Left kidney (tissue), 8 donors: ENCODE data around the gene PRAMEF11. TPM values are rescaled to one million over a fixed set of nuclear protein-coding genes. Genes with fewer than 3 reads are reported as not detected.
"Not testable (repeated sequence)": the region's sequence is repeated elsewhere in the genome, so short reads cannot be mapped to it uniquely, and the experiment has no call there.

Experiments
- DNase-seq: peaks from one replicate; pipeline ENCODE4 v3.0.0-alpha.2; 2013
- long read RNA-seq, 8 donors: transcript quantifications; one replicate each; lab custom pipeline, GENCODE V29; 2026
- polyA plus RNA-seq: library from polyadenylated mRNA; unstranded; fragments of 120-200 nt; gene quantifications from one replicate; pipeline ENCODE4 v1.2.1, GENCODE V29; 2013; ENCODE audit not compliant: insufficient read length

Gene PRAMEF11
- polyA plus RNA-seq = not detected
- long read RNA-seq, donor 1 = 0 reads
- long read RNA-seq, donor 2 = 0 reads
- long read RNA-seq, donor 3 = 0 reads
- long read RNA-seq, donor 4 = 0 reads
- long read RNA-seq, donor 5 = 0 reads
- long read RNA-seq, donor 6 = 0 reads
- long read RNA-seq, donor 7 = 0 reads
- long read RNA-seq, donor 8 = 0 reads

- not testable (repeated sequence) for DNase-seq
Measured at GRCh38 chr1:12831310-12831709, at the start of gene PRAMEF11. TSS of gene PRAMEF11 (minus strand) at chr1:12831410. CDS start at chr1:12828789, 2,621 bp downstream.

- not testable (repeated sequence) for DNase-seq
Measured at GRCh38 chr1:12878453-12878852, 47.2 kb upstream of the PRAMEF11 start.

GRCh38 chr1:12863131-12863880, 32.1 kb upstream of the PRAMEF11 start:
- not testable (repeated sequence) for DNase-seq

- DNase-seq = not testable (repeated sequence)
Measured at GRCh38 chr1:12856786-12857185, 25.6 kb upstream of the PRAMEF11 start, which contains the start of gene PRAMEF2. TSS of gene PRAMEF2 (plus strand) at chr1:12857086. CDS start at chr1:12859010, 1,924 bp downstream.

GRCh38 chr1:12851779-12852178, 20.6 kb upstream of the PRAMEF11 start:
- no peak for DNase-seq

DNA sequence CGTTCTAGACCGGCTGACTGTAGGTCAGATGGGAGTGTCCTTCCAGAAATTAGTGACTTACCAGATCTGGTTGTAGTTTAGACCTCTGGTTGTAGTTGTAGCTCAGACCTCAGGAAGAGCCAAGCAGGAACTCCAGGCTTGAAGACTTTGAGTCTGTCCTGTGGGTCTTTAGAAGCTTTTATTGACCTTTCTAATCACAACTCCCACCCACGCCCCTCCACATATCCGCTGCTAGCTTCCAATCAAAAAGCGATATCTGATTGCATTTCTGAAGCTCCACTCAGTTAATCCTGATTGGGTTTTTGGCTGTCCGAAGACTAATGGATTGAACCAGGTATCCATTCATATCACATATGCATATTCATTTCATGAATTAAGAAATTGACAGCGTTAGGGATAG, 17.4 kb upstream of the PRAMEF11 start, which contains the start of gene HNRNPCL1:
TSS of gene HNRNPCL1 (minus strand) at position 101 of the 400 bp plus-strand sequence. CDS start 431 bp downstream, outside the sequence.
- DNase-seq = not testable (repeated sequence)

DNA sequence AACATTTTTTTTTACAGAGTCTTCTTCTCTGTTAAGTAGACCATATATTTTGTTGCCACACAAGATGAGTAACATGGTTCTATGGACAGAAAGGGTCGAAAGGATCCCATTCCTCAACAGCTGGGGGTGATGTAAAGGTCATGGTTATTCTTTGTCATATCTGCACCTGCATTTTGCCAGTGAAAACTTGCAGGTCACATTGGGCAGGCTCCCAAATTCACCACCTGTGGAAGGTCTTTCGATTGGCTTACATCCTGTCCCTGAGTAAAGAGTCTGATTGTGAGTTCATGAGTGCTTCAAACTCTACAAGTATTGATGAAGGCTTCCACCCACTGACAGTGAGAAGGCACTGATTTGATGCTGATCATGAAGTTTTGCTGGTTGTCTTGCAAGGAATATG, 2.0 kb upstream of the PRAMEF11 start:
- not testable (repeated sequence) for DNase-seq

DNA sequence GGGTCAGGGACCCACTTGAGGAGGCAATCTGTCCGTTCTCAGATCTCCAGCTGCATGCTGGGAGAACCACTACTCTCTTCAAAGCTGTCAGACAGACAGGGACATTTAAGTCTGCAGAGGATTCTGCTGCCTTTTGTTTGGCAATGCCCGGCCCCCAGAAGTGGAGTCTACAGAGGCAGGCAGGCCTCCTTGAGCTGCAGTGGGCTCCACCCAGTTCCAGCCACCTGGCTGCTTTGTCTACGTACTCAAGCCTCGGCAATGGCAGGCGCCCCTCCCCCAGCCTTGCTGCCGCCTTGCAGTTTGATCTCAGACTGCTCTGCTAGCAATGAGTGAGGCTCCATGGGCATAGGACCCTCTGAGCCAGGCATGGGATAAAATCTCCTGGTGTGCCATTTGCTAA, 12.1 kb downstream of the PRAMEF11 start:
- DNase-seq = not testable (repeated sequence)

GRCh38 chr1:12811409-12811784, 19.8 kb downstream of the PRAMEF11 start:
- DNase-seq = no peak

DNA sequence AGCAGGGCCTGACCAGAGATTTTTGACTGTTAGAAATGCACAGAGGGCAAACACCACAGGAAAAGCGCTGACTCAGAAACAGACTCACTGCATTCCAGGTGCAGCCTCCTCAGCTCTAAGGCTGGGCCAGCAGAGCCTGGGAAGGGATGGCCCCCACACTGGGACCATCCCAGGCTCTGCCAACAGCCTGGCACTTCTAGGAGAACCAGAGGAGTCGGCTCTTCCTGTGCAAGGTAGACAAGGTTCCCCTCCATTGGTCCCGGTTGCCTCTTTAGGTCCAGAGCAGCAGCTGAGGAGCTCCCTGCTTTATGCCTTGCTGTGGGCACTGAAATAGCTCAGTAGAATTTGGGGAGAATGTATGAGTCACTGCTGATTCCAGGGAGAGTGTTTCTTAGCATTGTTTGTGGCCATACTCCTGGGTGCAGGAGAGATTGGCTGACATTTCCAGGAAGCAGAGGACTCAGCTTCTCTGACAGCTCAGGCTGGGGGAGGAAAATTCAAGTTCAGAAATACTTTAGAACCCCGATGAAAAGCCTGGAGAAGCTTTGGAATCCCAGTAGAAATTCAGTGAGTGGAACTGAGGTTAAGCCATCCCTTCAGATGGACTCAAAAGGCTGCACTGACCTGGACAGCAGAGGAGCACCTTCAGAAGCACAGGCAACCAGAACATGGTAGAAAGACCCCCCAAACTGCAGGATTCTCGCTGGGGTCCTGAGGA, 20.4 kb downstream of the PRAMEF11 start:
- no peak for DNase-seq

- no peak for DNase-seq
Measured at GRCh38 chr1:12809933-12810332, 21.3 kb downstream of the PRAMEF11 start.

DNA sequence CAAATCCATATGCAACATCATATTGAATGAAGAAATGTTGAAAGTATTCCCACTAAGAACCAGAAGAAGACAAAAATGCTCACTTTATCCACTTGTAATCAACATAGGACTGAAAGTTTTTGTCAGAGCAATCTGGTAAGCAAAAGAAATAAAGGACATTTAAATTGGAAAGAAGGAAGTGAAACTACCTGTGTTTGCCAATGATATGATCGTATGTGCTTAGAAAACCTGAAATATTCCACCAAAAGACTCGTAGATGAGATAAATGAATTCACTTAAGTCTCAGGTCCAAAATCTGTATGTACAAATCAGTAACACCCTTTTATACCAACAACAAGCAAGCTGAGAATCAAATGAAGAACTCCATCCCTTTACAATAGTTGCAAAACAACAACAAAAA, 31.5 kb downstream of the PRAMEF11 start:
- no peak for DNase-seq

- no peak for DNase-seq
Measured at GRCh38 chr1:12798911-12799310, 32.3 kb downstream of the PRAMEF11 start.

DNA sequence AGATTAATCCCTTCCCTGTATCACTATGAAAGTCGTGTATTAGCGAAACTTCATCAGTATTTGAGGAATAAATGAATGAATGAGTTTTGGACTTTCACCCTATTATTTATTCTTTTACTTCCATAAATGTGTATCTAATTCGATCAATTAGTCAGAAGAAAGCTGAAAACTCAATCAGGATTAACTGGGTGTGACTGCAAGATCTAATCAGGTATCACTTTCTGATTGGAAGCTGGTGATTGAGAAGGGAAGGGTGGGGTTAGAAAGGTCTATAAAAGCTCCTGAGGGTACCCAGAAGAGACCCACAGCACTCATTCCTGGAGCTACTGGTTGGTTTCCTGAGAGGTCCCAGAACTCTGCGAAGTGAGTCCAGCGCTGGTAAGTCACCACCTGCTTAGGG, 40.1 kb downstream of the PRAMEF11 start, which contains the start of gene PRAMEF1:
TSS of gene PRAMEF1 (plus strand) at position 301 of the 400 bp plus-strand sequence. CDS start 1,831 bp downstream, outside the sequence.
- not testable (repeated sequence) for DNase-seq

DNA sequence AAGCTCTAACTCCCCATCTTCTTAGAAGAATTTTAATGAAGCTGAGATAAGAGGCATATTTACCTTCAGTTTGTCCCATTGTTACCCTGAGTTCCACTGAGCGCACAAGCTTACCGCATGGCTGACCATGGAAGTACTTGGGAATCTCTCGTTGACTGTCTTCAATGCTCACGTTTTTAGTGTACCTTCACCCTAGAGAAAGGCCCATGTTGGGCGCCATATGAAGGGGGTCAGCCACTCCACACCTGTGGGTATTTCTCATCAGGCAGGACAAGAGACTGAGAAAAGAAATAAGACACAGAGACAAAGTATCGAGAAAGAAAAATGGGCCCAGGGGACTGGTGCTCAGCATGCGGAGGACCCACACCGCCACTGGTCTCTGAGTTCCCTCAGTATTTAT, 46.5 kb downstream of the PRAMEF11 start:
- not testable (repeated sequence) for DNase-seq

- DNase-seq = not testable (repeated sequence)
Measured at GRCh38 chr1:12783783-12784182, 47.4 kb downstream of the PRAMEF11 start.

DNA sequence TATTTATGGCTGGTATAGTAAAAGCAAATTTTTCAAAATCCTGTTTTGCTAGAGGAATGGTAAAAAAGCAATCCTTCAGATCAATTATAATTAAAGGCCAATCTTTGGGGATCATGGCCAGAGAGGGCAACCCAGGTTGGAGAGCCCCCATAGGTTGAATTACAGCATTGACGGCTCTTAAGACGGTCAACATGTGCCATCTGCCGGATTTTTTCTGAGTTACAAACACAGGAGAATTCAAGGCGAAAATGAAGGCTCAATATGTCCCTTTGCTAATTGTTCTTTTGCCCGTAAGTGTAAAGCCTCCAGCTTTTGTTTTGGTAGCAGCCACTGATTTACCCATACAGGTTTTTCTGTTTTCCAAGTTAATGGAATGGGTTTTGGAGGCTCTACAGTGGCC, 49.7 kb downstream of the PRAMEF11 start:
- not testable (repeated sequence) for DNase-seq

DNA sequence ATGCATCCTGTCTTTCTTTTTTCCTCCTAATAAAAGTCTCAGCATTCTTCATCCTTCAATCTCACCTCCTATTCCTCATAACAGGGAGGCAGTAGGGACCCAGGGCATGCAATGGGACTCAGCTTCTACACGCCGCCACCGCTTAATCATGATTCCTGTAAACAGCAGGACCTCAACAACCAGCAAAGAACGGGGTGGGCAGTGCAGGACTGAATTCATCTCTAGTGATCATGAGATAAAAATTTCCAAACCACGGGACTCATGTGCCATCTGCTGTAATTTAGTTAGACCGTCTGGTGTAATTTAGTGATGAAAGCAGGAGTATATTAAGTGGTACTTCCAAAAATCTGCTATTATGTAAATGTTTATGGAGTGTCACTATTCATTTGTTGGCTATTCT, 52.3 kb downstream of the PRAMEF11 start:
- DNase-seq = no peak

DNA sequence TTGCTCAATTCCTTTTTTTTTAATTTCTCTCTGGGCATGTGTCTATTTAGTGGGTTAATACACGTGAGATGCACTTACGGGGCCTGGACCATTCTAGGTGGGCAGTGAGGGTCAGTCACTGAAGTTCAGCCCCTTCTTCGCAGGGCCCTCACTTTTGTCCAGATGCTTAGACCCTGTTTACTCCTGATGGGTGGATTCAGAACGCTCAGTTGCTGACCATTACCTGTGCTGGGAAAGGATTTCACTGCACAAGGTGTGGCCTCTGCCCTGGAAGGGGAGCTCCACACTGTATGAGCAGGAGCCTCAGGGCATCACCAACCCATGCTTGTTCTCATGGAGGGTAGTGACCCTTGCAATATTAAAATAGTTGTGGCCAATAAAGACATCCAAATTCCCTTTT, 53.1 kb downstream of the PRAMEF11 start:
- DNase-seq = no peak

- DNase-seq = no peak
Measured at GRCh38 chr1:12776801-12777557, 54.2 kb downstream of the PRAMEF11 start.

- DNase-seq = no peak
Measured at GRCh38 chr1:12775443-12775842, 55.8 kb downstream of the PRAMEF11 start.
